Mesothelial cell of epicardium (in vitro differentiated cells): ENCODE results near the gene NAPB. TPM values are rescaled to one million over a fixed set of nuclear protein-coding genes. Genes with fewer than 3 reads are reported as not detected.

Source experiments
- DNase-seq, 2 experiments: peaks; one replicate each; pipeline ENCODE4 v3.0.0; 2021; ENCODE audit warnings: low spot score in 2 of 2; ENCODE audit not compliant: unreplicated experiment in 2 of 2
- H3K27ac Mint-ChIP-seq: 2 replicates; pipeline ENCODE4 v1.8.0; 2021; ENCODE audit warnings: mixed read lengths
- H3K27me3 Mint-ChIP-seq: 2 replicates; pipeline ENCODE4 v1.8.0; 2021; ENCODE audit warnings: low read depth, mixed read lengths
- H3K36me3 Mint-ChIP-seq: 2 replicates; pipeline ENCODE4 v1.8.0; 2021; ENCODE audit warnings: mixed read lengths
- H3K4me1 Mint-ChIP-seq: 2 replicates; pipeline ENCODE4 v1.8.0; 2021; ENCODE audit warnings: mixed read lengths
- H3K4me3 Mint-ChIP-seq: 2 replicates; pipeline ENCODE4 v1.8.0; 2021; ENCODE audit warnings: mild to moderate bottlenecking, moderate library complexity, mixed read lengths
- H3K9me3 Mint-ChIP-seq: 2 replicates; pipeline ENCODE4 v1.8.0; 2021; ENCODE audit warnings: mixed read lengths
- total RNA-seq: library from RNA; stranded (reverse); gene quantifications from 3 replicates; pipeline ENCODE4 v1.2.1, GENCODE V29; 2021
- TF ChIP-seq, protein P1 (sequence below): fragments of 200-600 bp; sonication (generic); IDR thresholded peaks from one replicate; pipeline ENCODE4 v1.5.0; 2021; ENCODE audit warnings: antibody characterized with exemption; ENCODE audit not compliant: unreplicated experiment

The NAPB gene
- total RNA-seq, 1 donor from 2014 or later = 18.0 TPM

GRCh38 chr20:23358923-23359593 is 62.2 kb downstream of the NAPB start:
- no peak for DNase-seq
- H3K27ac Mint-ChIP-seq = peak overlapping the region; percentile 96
- no peaks in the 10 kb centered on the region for H3K9me3 Mint-ChIP-seq
- no peaks in the 10 kb centered on the region for H3K36me3 Mint-ChIP-seq
- no peaks in the 10 kb centered on the region for H3K27me3 Mint-ChIP-seq
- TF ChIP-seq, protein P1, sequence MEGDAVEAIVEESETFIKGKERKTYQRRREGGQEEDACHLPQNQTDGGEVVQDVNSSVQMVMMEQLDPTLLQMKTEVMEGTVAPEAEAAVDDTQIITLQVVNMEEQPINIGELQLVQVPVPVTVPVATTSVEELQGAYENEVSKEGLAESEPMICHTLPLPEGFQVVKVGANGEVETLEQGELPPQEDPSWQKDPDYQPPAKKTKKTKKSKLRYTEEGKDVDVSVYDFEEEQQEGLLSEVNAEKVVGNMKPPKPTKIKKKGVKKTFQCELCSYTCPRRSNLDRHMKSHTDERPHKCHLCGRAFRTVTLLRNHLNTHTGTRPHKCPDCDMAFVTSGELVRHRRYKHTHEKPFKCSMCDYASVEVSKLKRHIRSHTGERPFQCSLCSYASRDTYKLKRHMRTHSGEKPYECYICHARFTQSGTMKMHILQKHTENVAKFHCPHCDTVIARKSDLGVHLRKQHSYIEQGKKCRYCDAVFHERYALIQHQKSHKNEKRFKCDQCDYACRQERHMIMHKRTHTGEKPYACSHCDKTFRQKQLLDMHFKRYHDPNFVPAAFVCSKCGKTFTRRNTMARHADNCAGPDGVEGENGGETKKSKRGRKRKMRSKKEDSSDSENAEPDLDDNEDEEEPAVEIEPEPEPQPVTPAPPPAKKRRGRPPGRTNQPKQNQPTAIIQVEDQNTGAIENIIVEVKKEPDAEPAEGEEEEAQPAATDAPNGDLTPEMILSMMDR = no peak
- peak overlapping the region; percentile 91 for H3K4me3 Mint-ChIP-seq
- H3K4me1 Mint-ChIP-seq = peaks cover 43% of the 10 kb centered on the region

DNA sequence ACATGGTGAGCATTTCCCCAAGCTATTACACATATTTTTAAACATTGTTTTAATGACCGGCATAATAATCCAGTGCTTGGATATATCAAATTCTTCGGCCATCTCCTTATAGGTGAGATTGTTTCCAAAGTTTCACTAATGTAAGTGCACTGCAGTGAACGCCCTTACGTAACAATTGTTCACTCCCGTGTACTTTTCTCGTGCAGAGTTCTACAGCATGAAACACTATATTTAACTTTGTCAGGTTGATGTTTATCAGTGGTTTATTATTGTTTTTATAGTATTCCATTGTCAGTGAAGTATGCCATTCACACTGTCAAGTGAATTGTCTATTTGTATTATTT is 62.8 kb downstream of the NAPB start:
- peak overlapping the region; percentile 96 for H3K27ac Mint-ChIP-seq
- TF ChIP-seq, protein P1 = no peak
- H3K27me3 Mint-ChIP-seq = no peaks in the 10 kb centered on the region

GRCh38 chr20:23357767-23358562 is 63.3 kb downstream of the NAPB start:
- peak overlapping the region; percentile 99 for H3K27ac Mint-ChIP-seq
- H3K36me3 Mint-ChIP-seq = no peaks in the 10 kb centered on the region
- H3K9me3 Mint-ChIP-seq = no peaks in the 10 kb centered on the region
- H3K4me1 Mint-ChIP-seq = peaks cover 33% of the 10 kb centered on the region
- no peaks in the 10 kb centered on the region for H3K27me3 Mint-ChIP-seq
- peak overlapping the region; percentile 91 for H3K4me3 Mint-ChIP-seq
- TF ChIP-seq, protein P1 = no peak
- peak; percentile 99 for DNase-seq

More for the DNA sequence above, 62.8 kb downstream of the NAPB start:
- Mint-ChIP-seq H3K4me3 (peak overlapping the region; percentile 91), H3K4me1 (peaks cover 38% of the 10 kb centered on the region), H3K36me3 (no peaks in the 10 kb centered on the region), H3K9me3 (no peaks in the 10 kb centered on the region)
- no peak for DNase-seq

DNA sequence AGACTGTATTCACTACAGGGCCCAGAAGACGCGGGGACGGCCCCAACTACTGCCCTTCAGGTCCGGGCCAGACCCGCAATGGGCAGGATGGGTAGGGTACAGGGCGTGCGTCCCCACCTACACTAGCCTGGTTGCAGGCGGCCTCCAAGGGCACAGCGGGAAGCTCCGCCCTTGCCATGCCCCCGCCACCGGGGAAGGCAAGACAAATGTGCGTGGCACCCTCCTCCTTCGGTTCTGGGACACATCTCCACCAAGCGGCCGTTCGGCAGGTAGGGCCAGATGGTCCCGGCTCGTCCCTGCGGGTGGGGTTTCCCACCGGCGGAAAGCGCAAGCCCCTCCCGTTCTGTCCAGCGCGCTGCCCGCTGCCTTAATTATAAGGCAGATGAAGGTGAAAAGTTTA is 65.1 kb downstream of the NAPB start:
- TF ChIP-seq, protein P1 = no peak
- Mint-ChIP-seq H3K27me3 (no peaks in the 10 kb centered on the region), H3K9me3 (no peaks in the 10 kb centered on the region), H3K4me1 (peaks cover 38% of the 10 kb centered on the region), H3K36me3 (no peaks in the 10 kb centered on the region), H3K4me3 (peak overlapping the region; percentile 15), H3K27ac (no peak overlapping the region)
- no peak for DNase-seq

GRCh38 chr20:23350904-23351838 is 70.1 kb downstream of the NAPB start:
- no peaks in the 10 kb centered on the region for H3K27me3 Mint-ChIP-seq
- H3K4me1 Mint-ChIP-seq = peaks cover 35% of the 10 kb centered on the region
- TF ChIP-seq, protein P1 = no peak
- peak in 1 of 2 experiments; percentile 60 for DNase-seq
- peak overlapping the region; percentile 86 for H3K27ac Mint-ChIP-seq
- no peaks in the 10 kb centered on the region for H3K36me3 Mint-ChIP-seq
- H3K4me3 Mint-ChIP-seq = peak overlapping the region; percentile 96
- no peaks in the 10 kb centered on the region for H3K9me3 Mint-ChIP-seq
